Stomach (tissue), 4 donors: Measurements from ENCODE around the gene ST6GALNAC3.

Experiments
- CTCF ChIP-seq, 7 experiments: fragments of 450-650 bp in 4 of 7; fragments of 200-600 bp in 3 of 7; sonication (generic) in 3 of 7; IDR thresholded peaks; one replicate each; pipeline ENCODE4 v1.5.1; 2016 to 2019; ENCODE audit warnings: antibody characterized with exemption in 7 of 7, control low read depth in 2 of 7, mild to moderate bottlenecking in 1 of 7
- POLR2A ChIP-seq, 4 donors: fragments of 450-650 bp; IDR thresholded peaks; one replicate each; pipeline ENCODE4 v1.6.1; 2016; ENCODE audit warnings: antibody characterized with exemption in 4 of 4, control low read depth in 2 of 4, mild to moderate bottlenecking in 1 of 4, moderate library complexity in 1 of 4
- POLR2AphosphoS5 ChIP-seq, 3 donors: sonication (generic); formaldehyde crosslinking; IDR thresholded peaks; one replicate each; pipeline ENCODE4 v1.6.1; 2016; ENCODE audit warnings: antibody characterized with exemption in 3 of 3

DNA sequence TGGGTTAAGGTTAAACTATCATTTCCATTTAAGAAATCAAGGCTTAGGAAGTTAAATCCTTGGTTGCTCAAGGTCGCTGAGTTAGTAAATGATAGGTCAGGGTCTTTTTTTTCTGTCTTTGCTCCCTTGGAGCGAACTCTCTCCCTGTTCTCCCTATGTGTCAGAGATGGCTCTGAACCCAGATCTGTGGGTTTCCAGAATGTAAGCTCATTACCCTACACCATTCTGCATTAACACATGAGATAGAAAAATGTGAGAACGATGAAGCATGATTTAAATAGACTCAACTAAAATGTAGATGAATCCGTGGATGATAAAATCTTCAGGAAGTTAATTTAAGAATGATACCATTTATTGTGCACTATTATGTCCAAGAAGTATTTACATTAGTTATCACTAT, 25.0 kb upstream of the ST6GALNAC3 start:
- no peak for TF ChIP-seq CTCF (IDR thresholded peaks at IDR 0.05)
- TF ChIP-seq POLR2AphosphoS5 (IDR thresholded peaks at IDR 0.05), result no peak
- no peak for TF ChIP-seq POLR2A (IDR thresholded peaks at IDR 0.05)
